Endothelial cell of umbilical vein (primary cell): ENCODE results near the gene CD300LB. TPM values are rescaled to one million over a fixed set of nuclear protein-coding genes. Genes with fewer than 3 reads are reported as not detected.

Experiments
- BruUV-seq: library from RNA; stranded (reverse); fragments of 400-500 nt; replicated peaks from 2 replicates; lab custom pipeline; 2021; lab: Mats Ljungman, UMichigan
- CTCF ChIA-PET: fragments of 300-600, 350-600 bp; sonication (Branson Sonifier 250); formaldehyde crosslinking; loops from one replicate; lab custom pipeline; 2021; ENCODE audit warnings: antibody characterized with exemption, inconsistent platforms; lab: Charles Lee
- POLR2A ChIA-PET: fragments of 300-600, 350-600 bp; sonication (Branson Sonifier 250); formaldehyde crosslinking; loops from one replicate; lab custom pipeline; 2021; ENCODE audit warnings: antibody characterized with exemption, inconsistent platforms; lab: Charles Lee
- DNase-seq: peaks from one replicate; pipeline ENCODE4 v3.0.0-alpha.2; 2011; ENCODE audit warnings: low read depth, low spot score
- FAIRE-seq: peaks from 2 replicates; lab custom pipeline; 2011; peaks lifted over from hg19 to GRCh38; lab: Jason Lieb, UNC
- H2AFZ ChIP-seq: 2 replicates; pipeline ENCODE4 v1.6.0; 2012; ENCODE audit warnings: low read depth, low read length, control low read depth, inconsistent platforms
- H3K27ac ChIP-seq: 2 replicates; pipeline ENCODE4 v1.5.1; 2011; ENCODE audit warnings: low read depth, mild to moderate bottlenecking, control low read depth, low read length, moderate library complexity; ENCODE audit not compliant: insufficient read depth
- H3K27me3 ChIP-seq, 2 experiments: 2 replicates each; pipeline versions ENCODE4 v1.6.0 to v1.6.1; 2011; ENCODE audit warnings: low read length in 2 of 2, mixed read lengths in 1 of 2; ENCODE audit not compliant: control insufficient read depth in 2 of 2, insufficient read depth in 2 of 2
- H3K36me3 ChIP-seq, 2 experiments: 2 replicates in 1 of 2; 3 replicates in 1 of 2; pipeline ENCODE4 v1.5.1; 2011; ENCODE audit warnings: low read length in 2 of 2, mild to moderate bottlenecking in 1 of 2, moderate library complexity in 1 of 2; ENCODE audit not compliant: control insufficient read depth in 2 of 2, insufficient read depth in 2 of 2; ENCODE audit errors: extremely low read depth in 1 of 2
- H3K4me1 ChIP-seq: 3 replicates; pipeline ENCODE4 v1.5.1; 2011; ENCODE audit warnings: mild to moderate bottlenecking, low read length; ENCODE audit not compliant: control insufficient read depth, insufficient read depth; ENCODE audit errors: extremely low read depth
- H3K4me2 ChIP-seq: 2 replicates; pipeline ENCODE4 v1.6.1; 2011; ENCODE audit warnings: low read length, control low read depth, mixed read lengths; ENCODE audit not compliant: insufficient read depth
- H3K4me3 ChIP-seq, 3 experiments: fragments of 200-600 bp in 1 of 3; sonication (generic), shearing (Covaris generic) in 1 of 3; replicated peaks in 1 of 3; 2 replicates each; pipeline ENCODE4 v1.5.1; 2011 to 2016; ENCODE audit warnings: control low read depth in 3 of 3, low read length in 3 of 3, mild to moderate bottlenecking in 2 of 3, inconsistent platforms in 1 of 3, low read depth in 1 of 3, moderate library complexity in 1 of 3; ENCODE audit not compliant: insufficient read depth in 1 of 3
- H3K79me2 ChIP-seq: 2 replicates; pipeline ENCODE4 v1.6.0; 2012; ENCODE audit warnings: low read length, inconsistent platforms; ENCODE audit not compliant: control insufficient read depth, insufficient read depth
- H3K9ac ChIP-seq: replicated peaks from 2 replicates; pipeline ENCODE3; 2011; ENCODE audit warnings: low read length, control low read depth; ENCODE audit not compliant: insufficient read depth; ENCODE audit errors: extremely low read depth
- H3K9me1 ChIP-seq: replicated peaks from 3 replicates; pipeline ENCODE4 v1.6.0; 2011; ENCODE audit warnings: mild to moderate bottlenecking, low read length; ENCODE audit not compliant: control insufficient read depth, insufficient read depth; ENCODE audit errors: extremely low read depth
- H3K9me3 ChIP-seq: replicated peaks from 2 replicates; pipeline ENCODE4 v1.5.1; 2012; ENCODE audit warnings: low read length, inconsistent platforms; ENCODE audit not compliant: control insufficient read depth, insufficient read depth
- H4K20me1 ChIP-seq: replicated peaks from 2 replicates; pipeline ENCODE3; 2011; ENCODE audit warnings: mild to moderate bottlenecking, low read length; ENCODE audit not compliant: control insufficient read depth, insufficient read depth; ENCODE audit errors: extremely low read depth
- CTCF ChIP-seq, 2 donors: IDR thresholded peaks; 1 replicate in 1 of 2; 2 replicates in 1 of 2; pipeline ENCODE4 v1.5.1; 2011; ENCODE audit warnings: low read length in 2 of 2, mild to moderate bottlenecking in 2 of 2, moderate library complexity in 2 of 2, control low read depth in 1 of 2, inconsistent platforms in 1 of 2, low read depth in 1 of 2; ENCODE audit not compliant: insufficient read depth in 1 of 2; ENCODE audit errors: extremely low read depth in 1 of 2
- EZH2 ChIP-seq: IDR thresholded peaks from 2 replicates; pipeline ENCODE4 v1.6.1; 2012; ENCODE audit warnings: borderline replicate concordance, low read depth, mild to moderate bottlenecking, moderate library complexity, low read length, inconsistent platforms; ENCODE audit not compliant: severe bottlenecking
- FOS ChIP-seq: IDR thresholded peaks from 2 replicates; pipeline ENCODE4 v1.6.1; 2011; ENCODE audit warnings: mild to moderate bottlenecking, low read length, moderate library complexity, borderline replicate concordance; ENCODE audit not compliant: insufficient read depth
- GATA2 ChIP-seq: IDR thresholded peaks from 2 replicates; pipeline ENCODE4 v1.7.0; 2011; ENCODE audit warnings: low read depth, mild to moderate bottlenecking, moderate library complexity, mixed read lengths, low read length; ENCODE audit not compliant: insufficient read length, insufficient read depth
- JUN ChIP-seq: IDR thresholded peaks from 2 replicates; pipeline ENCODE4 v1.6.1; 2011; ENCODE audit warnings: borderline replicate concordance, low read depth; ENCODE audit not compliant: insufficient read length, insufficient read depth
- MYC ChIP-seq: IDR thresholded peaks from one replicate; pipeline ENCODE4 v1.6.1; 2011; ENCODE audit warnings: mild to moderate bottlenecking, low read depth, low read length
- POLR2A ChIP-seq: IDR thresholded peaks from 2 replicates; pipeline ENCODE4 v1.6.1; 2012; ENCODE audit warnings: low read depth, mild to moderate bottlenecking, control low read depth, low read length
- POLR2AphosphoS5 ChIP-seq: IDR thresholded peaks from 2 replicates; pipeline ENCODE4 v1.6.1; 2012; ENCODE audit warnings: low read depth, mild to moderate bottlenecking, control low read depth, low read length, moderate library complexity; ENCODE audit not compliant: insufficient read depth
- dilution Hi-C: fragments of 300-500 bp; cut with MboI; formaldehyde crosslinking; loops from one replicate; pipeline ENCODE4 v1.15.0; 2019; ENCODE audit warnings: low sequenced_read_pairs; ENCODE audit not compliant: extremely low pct_ligation_motif_present
- intact Hi-C: fragments of 100-400 bp; cut with micrococcal nuclease; formaldehyde crosslinking; loops from one replicate; pipeline ENCODE4 v1.10.0; 2022
- polyA plus RNA-seq, 4 experiments: library from polyadenylated mRNA; depleted of rRNA in 3 of 4; stranded (reverse) in 3 of 4; unstranded in 1 of 4; fragments of >200 nt; gene quantifications; 2 replicates each; pipeline versions ENCODE4 v1.2.1 to v1.2.3, GENCODE V29; 2011 to 2012; ENCODE audit warnings: missing spikeins in 1 of 4
- total RNA-seq: library from RNA; stranded (reverse); gene quantifications from 2 replicates; pipeline ENCODE4 v1.2.3, GENCODE V29; 2021
- TF ChIP-seq, protein P1 (sequence below): IDR thresholded peaks from 2 replicates; pipeline ENCODE4 v1.6.1; 2011; ENCODE audit not compliant: insufficient read depth, insufficient read length

Gene CD300LB
- total and polyA plus RNA-seq, 2 donors (not counting 3 experiments of a cell fraction or from before 2014, with no cell fraction given), result not detected

GRCh38 chr17:74567397-74567796 lies 36.1 kb upstream of the CD300LB start, which contains the start of gene CD300H:
Gene CD300H (minus strand): TSS chr17:74567509.
- Histone ChIP-seq H4K20me1 (no peaks in the 10 kb centered on the region), H3K79me2 (no peaks in the 10 kb centered on the region), H2AFZ (no peak within 1 kb of the TSS), H3K4me1 (no peaks in the 10 kb centered on the region), H3K9me1 (no peaks in the 10 kb centered on the region), H3K4me2 (no peak within 1 kb of the TSS), H3K27me3 (no peaks in the 10 kb centered on the region), H3K27ac (no peak within 1 kb of the TSS), H3K9ac (no peak within 1 kb of the TSS), H3K9me3 (no peaks in the 10 kb centered on the region), H3K4me3 (no peak within 1 kb of the TSS), H3K36me3 (no peaks in the 10 kb centered on the region)
- dilution Hi-C loops, result no loop called here
- TF ChIP-seq POLR2A (no peak), MYC (no peak), FOS (no peak), CTCF (IDR thresholded peaks at IDR 0.05; ENCODE audit: extremely low read depth in 1 of 2, insufficient read depth in 1 of 2, low read depth in 1 of 2, low read length in 2 of 2) (no peak), EZH2 (no peak), GATA2 (no peak), JUN (no peak), POLR2AphosphoS5 (no peak)
- TF ChIP-seq, protein P1, sequence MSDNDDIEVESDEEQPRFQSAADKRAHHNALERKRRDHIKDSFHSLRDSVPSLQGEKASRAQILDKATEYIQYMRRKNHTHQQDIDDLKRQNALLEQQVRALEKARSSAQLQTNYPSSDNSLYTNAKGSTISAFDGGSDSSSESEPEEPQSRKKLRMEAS, result no peak
- intact Hi-C loops, result loop anchor here (2.0 kb wide), 1 partner anchor 169 kb away; the partner anchor contains the start of gene RAB37
- BruUV-seq, result no TSS peak
- POLR2A ChIA-PET, result no interaction called here
- no peak for DNase-seq
- FAIRE-seq, result no peak
- CTCF ChIA-PET, result no interaction called here
